Cortex of kidney (tissue), 1 donor: ENCODE results near the gene MBP.

ENCODE experiments used
- DNase-seq: peaks from one replicate; lab custom pipeline; 2025; lab: John Stamatoyannopoulos, UW

The MBP gene

GRCh38 chr18:77082316-77082955, 50.1 kb downstream of the MBP start:
- DNase-seq = no peak

GRCh38 chr18:77081390-77081778, 51.2 kb downstream of the MBP start:
- no peak for DNase-seq

GRCh38 chr18:77079954-77080682, 52.5 kb downstream of the MBP start:
- no peak for DNase-seq

GRCh38 chr18:77079088-77079487, 53.5 kb downstream of the MBP start:
- no peak for DNase-seq

- DNase-seq = no peak
Observed at GRCh38 chr18:77078690-77079070, 53.9 kb downstream of the MBP start.

- DNase-seq = no peak
Observed at GRCh38 chr18:77077941-77078689, 54.5 kb downstream of the MBP start.

- no peak for DNase-seq
Observed at GRCh38 chr18:77077401-77077800, 55.2 kb downstream of the MBP start.

- DNase-seq = no peak
Observed at GRCh38 chr18:77076111-77076510, 56.5 kb downstream of the MBP start.

GRCh38 chr18:77074431-77074830, 58.2 kb downstream of the MBP start:
- DNase-seq = no peak

GRCh38 chr18:77073336-77074093, 59.1 kb downstream of the MBP start:
- DNase-seq = no peak

- DNase-seq = no peak
Observed at GRCh38 chr18:77072566-77072965, 60.0 kb downstream of the MBP start.

- DNase-seq = no peak
Observed at GRCh38 chr18:77071711-77072292, 60.8 kb downstream of the MBP start.

- DNase-seq = no peak
Observed at GRCh38 chr18:77071061-77071460, 61.5 kb downstream of the MBP start.

GRCh38 chr18:77070627-77071026, 62.0 kb downstream of the MBP start:
- no peak for DNase-seq

GRCh38 chr18:77069931-77070330, 62.7 kb downstream of the MBP start:
- no peak for DNase-seq

- DNase-seq = no peak
Observed at GRCh38 chr18:77069482-77069881, 63.1 kb downstream of the MBP start.

GRCh38 chr18:77068321-77069312, 64.0 kb downstream of the MBP start:
- no peak for DNase-seq

- DNase-seq = no peak
Observed at GRCh38 chr18:77067291-77068061, 65.1 kb downstream of the MBP start.

- DNase-seq = no peak
Observed at GRCh38 chr18:77066689-77067088, 65.9 kb downstream of the MBP start.

GRCh38 chr18:77066101-77066500, 66.5 kb downstream of the MBP start:
- no peak for DNase-seq
